ENCODE measurements around the gene EPHA6. TPM values are rescaled to one million over a fixed set of nuclear protein-coding genes. Genes with fewer than 3 reads are reported as not detected.
"Not testable (repeated sequence)": the region's sequence is repeated elsewhere in the genome, so short reads cannot be mapped to it uniquely, and the experiment has no call there.

EPHA6 gene
- total RNA-seq, 1 donor from 2014 or later, result 219 TPM

GRCh38 chr3:97025612-97026011 lies 211.2 kb downstream of the EPHA6 start:
- DNase-seq, result not testable (repeated sequence)

GRCh38 chr3:97029972-97030371 lies 215.6 kb downstream of the EPHA6 start:
- DNase-seq, result no peak

GRCh38 chr3:97037294-97037943 lies 223.0 kb downstream of the EPHA6 start:
- DNase-seq, result no peak

- no peak for DNase-seq
These were observed 229.0 kb downstream of the EPHA6 start for GRCh38 chr3:97043411-97043810.

GRCh38 chr3:97057365-97057764 lies 243.0 kb downstream of the EPHA6 start:
- no peak for DNase-seq

GRCh38 chr3:97059168-97059567 lies 244.8 kb downstream of the EPHA6 start:
- DNase-seq, result no peak

GRCh38 chr3:97066531-97066930 lies 252.1 kb downstream of the EPHA6 start:
- no peak for DNase-seq

- DNase-seq, result no peak
These were observed 255.9 kb downstream of the EPHA6 start for GRCh38 chr3:97070302-97070701.

GRCh38 chr3:97074546-97074945 lies 260.2 kb downstream of the EPHA6 start:
- no peak for DNase-seq

GRCh38 chr3:97076673-97077072 lies 262.3 kb downstream of the EPHA6 start:
- DNase-seq, result no peak

GRCh38 chr3:97089621-97090020 lies 275.2 kb downstream of the EPHA6 start:
- no peak for DNase-seq

- DNase-seq, result no peak
These were observed 288.2 kb downstream of the EPHA6 start for GRCh38 chr3:97102641-97103040.

GRCh38 chr3:97105989-97106651 lies 291.7 kb downstream of the EPHA6 start:
- DNase-seq, result no peak

- DNase-seq, result no peak
These were observed 292.2 kb downstream of the EPHA6 start for GRCh38 chr3:97106652-97106989.

- DNase-seq, result no peak
These were observed 293.7 kb downstream of the EPHA6 start for GRCh38 chr3:97108136-97108535.

GRCh38 chr3:97111244-97111643 lies 296.9 kb downstream of the EPHA6 start:
- DNase-seq, result no peak

GRCh38 chr3:97121386-97121785 lies 307.0 kb downstream of the EPHA6 start:
- no peak for DNase-seq

GRCh38 chr3:97125902-97126499 lies 311.6 kb downstream of the EPHA6 start:
- DNase-seq, result no peak

- no peak for DNase-seq
These were observed 317.1 kb downstream of the EPHA6 start for GRCh38 chr3:97131476-97131875.

- no peak for DNase-seq
These were observed 324.6 kb downstream of the EPHA6 start for GRCh38 chr3:97138914-97139541.

GRCh38 chr3:97148931-97149330 lies 334.5 kb downstream of the EPHA6 start:
- DNase-seq, result no peak

GRCh38 chr3:97161169-97161568 lies 346.8 kb downstream of the EPHA6 start:
- DNase-seq, result no peak

- no peak for DNase-seq
These were observed 362.8 kb downstream of the EPHA6 start for GRCh38 chr3:97177242-97177641.

GRCh38 chr3:97181704-97182103 lies 367.3 kb downstream of the EPHA6 start:
- no peak for DNase-seq

Data from occipital lobe (tissue), 2 donors.